ENCODE data around the gene HNF4A.

The HNF4A gene

DNA sequence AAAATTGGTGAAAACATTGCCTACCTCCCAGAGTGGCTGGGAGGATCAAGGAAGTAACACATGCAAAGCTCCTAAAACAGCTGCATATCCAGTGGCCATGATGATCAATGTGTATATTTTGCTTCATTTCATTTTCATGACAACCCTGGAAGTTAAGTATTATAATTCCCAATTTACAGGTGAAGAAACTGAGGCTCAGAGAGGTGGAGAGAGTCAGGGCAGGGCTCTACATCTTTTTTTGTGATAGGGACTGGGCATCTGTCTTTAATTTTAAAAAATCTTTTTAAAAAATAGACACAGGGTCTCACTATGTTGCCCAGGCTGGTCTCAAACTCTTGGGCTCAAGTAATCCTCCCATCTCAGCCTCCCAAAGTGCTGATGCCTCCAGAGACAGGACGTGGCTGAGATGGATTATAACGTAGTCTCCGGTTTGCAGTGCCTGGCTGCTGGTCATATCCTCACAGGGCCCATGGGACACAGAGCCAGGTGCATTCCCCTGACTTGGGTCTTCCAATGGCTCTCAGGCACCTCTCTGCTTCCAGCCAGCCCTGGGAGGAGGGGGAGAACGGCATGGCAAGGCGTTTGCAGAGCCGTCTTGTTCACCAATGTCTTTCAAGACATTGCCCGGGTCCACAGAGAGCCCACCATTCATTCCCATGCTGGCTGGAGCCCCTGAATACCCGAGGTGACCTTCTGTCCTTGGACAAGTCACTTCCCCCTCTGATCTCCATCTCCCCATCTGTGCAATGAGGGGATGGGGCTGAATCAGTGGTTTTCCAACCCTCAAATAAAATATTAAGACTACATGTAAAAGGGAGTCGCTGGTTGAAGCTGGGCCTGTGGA, 38.3 kb downstream of the HNF4A start:
- no peak for DNase-seq

DNA sequence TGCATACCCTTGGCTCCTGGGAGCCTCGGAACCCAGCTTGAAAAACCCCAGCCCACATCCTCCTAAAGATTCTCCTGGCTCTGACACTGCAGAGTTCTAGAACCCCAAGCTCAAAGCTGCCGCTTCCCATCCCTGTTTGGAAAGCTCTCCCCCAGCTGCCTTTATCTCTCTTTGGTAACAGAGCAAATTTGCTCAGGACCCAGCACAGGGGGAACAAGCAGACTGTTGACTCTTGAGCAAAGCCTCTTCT, 38.9 kb downstream of the HNF4A start:
- DNase-seq, result no peak

DNA sequence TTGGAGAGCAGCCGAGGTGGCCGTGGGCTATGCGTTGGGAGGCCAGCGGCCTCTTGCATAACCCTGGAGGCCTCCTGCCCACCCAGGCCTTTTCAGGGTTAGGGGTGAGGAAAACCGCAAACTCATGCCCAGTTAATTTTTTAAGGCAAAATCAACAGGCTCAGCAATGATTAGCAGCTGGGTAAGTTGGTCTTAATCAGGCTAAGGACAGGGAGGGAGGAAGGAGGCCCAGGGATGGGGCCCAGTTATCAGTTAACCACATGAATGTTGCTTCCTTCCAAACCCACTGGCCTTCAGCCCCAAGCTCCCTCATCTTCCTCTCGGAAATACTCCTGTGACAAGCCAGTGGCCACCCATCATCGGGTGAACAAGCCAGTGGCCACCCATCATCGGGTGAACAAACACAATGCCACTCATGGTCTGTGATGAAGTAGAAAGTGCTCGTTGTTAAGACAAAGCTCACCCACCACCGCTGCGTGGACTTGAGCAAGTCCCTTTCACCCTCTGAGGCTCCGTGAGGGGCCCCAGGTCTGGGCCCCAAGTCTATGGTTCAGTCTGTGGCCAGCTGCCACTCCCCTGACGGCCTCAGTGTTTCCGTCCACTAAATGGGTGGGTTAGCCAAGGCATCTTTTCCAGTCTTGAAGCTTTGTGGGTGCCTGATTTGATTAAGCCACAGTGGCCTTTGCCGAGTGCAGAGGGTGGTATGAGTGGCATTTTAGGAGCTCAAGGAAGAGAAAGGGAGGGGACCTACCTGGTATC, 39.4 kb downstream of the HNF4A start:
- no peak for DNase-seq

DNA sequence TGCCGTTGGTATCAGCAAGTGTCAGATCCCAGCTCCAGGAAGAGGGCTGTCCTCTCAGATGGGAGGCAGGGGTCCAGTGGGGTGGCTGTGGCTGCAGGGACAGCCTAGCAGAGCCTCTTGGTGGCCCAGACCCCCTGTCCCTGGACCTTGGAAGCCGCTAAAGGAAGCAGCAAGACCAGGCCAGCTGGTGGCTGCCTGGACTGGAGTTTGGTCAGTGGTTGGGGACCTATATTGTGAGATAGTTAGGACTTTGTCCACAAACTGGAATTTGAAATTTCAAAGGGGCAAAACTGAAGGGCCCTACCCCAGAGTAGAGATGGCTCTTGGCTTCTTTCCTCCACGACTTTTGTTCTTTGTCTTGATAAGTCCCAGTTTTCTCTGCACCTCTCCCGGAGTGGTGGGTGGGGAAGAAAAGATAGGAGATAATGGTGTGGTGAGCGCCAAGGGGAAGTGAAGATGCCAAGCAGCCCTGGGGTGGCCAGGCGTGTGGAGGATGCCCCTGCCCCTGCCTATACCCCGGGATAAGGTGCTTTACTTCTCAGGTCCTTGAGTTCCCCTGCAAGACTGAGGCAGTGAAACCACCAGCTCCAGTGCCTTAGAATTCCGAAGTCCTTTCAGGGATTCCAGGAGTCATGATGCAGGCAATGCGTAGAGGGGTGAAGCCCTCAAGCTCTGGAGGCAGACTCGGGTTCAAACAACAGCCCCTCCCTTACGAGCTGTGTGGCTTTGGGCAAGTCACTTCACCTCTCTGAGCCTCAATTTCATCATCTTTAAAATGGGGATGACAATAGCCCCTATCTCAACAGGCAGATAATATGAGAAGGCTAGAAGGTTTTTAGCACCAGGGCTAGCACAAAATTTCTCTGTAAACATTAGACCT, 40.2 kb downstream of the HNF4A start:
- DNase-seq, result no peak

DNA sequence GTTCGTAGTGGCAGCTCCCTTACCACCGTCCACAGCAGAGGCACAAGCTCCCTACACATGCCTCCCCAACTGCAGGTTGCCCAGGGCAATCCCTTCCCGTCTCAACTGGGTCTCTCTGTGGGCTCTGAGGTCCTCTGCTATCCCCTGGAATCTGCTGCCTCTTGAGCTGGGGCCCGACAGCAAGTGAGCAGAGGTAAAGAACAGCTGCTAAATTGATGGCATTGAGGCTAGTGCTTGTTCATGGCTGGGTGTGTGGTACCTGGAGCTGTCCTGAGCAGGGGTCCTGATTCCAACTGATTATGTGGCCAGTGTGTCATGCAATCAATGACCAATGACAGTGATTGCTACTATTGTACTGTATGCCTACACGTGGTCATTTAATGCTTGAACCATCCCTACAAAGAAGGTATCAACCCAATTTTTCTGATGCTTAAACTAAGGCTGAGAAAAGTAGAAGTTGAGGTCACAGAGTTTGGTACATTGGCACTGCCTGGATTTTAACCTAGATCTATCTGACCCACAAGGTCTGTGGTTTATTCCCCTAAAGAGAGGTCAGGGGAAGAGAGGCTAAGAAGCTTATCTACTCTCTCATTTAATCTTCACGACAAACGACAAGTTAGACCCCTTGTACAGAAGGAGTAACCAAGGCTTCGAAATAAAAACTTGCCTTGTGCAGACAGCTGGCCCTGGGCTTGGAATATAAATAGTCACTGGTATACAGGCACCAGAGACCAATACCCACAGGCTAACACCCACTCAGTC, 41.1 kb downstream of the HNF4A start:
- no peak for DNase-seq

DNA sequence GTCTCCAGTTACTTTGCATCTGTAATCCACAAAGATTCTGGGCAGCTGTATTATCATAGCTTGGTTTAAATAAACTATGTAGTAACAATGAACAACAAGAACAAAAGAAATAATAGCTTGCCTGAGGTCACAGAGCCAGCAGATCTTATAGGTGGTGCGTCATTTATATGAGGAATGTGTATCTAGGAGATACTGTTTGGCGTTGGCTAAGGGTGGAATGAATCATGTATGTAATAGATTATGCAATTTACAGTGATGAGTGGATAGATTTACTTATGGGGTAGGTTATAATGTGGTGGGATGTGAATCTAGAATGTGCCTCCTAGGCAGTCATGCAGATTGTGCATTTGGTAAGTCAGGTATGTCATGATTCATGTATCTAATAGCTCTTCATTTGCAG, 42.8 kb downstream of the HNF4A start:
- no peak for DNase-seq

DNA sequence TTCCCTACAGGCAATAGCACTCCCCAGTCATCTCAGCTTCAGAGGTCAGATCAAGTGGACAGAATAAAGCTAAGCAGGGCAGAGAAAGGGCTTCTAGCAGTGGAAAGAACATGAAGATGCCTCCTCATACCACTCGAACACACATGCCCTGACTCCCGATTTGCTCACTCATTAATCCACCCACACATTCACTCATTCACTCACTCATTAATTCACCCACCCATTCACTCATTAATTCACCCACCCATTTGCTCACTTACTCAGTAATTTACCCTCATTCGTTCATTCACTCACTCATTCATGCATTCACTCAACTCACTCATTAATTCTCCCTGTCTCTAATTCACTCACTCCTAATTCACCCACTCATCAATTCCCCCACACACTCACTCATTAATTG, 43.9 kb downstream of the HNF4A start:
- no peak for DNase-seq

DNA sequence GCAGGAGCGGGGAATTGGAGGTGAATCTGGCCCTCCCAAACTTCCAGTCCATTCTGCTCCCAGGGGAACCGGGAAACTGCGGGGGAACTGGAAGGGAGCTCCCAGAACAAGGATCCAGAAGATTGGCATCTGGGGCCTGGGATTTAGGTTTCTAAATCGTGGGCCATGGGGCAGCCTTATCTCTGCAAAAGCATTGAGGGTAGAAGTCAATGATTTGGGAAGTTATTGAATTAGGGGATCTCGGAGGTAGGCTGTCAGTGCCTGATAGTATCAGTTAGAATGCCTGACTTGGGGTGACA, 45.1 kb downstream of the HNF4A start:
- DNase-seq, result no peak

DNA sequence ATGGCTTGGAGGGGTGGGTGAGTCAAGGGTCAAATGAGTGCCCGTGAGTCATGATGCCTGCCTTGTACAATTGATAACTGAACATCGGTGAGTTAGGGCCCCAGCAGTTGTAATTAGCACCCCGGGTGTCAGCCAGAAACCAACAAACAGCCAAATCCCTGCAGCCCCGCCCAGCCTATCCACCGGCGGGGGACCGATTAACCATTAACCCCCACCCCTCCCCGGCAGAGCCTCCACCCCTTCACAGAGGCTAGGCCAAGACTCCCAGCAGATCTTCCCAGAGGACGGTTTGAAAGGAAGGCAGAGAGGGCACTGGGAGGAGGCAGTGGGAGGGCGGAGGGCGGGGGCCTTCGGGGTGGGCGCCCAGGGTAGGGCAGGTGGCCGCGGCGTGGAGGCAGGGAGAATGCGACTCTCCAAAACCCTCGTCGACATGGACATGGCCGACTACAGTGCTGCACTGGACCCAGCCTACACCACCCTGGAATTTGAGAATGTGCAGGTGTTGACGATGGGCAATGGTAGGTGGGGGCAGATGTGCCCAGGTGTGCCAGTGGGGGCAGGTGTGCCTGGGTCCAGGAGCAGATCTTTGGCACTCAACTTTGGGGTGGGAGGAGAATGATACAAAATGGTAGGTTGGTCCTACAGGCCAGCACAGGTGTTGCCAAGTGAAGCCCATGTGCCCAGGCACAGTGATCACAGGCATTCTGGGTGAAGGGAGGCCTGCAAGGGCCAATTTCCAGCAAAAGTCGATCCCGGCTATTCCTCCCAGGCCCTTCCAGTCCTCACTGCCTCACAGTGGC, 45.7 kb downstream of the HNF4A start:
- DNase-seq, result no peak

DNA sequence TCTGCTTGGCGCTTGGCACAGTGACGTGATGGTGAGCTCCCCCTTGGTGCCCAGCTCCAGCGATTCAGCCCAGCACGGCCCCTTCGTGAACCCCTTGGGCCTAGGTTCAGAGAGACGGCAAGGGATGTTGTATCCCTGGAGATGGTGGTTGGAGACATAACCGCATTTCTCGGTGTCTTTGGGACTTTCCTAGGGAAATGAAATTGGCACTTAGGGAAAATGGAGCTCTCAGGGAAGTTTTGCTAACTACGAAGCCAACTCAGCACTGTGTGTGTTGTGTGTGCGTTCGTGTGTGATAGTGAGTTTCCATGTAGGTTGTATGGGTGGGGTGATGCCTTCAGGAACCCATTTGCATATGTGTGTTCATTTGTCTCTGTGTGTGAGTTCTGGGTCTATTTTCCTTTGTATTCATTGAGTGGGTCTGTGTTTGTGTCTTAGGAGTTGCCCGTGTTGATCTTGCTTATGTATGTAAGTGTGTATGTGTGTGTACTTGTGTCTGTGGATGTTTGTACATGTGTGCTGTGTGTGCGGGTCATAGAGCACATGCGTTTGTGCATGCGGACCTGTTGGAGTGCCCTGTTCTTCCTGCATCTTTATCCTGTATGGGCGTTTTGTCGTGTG, 46.4 kb downstream of the HNF4A start:
- no peak for DNase-seq

DNA sequence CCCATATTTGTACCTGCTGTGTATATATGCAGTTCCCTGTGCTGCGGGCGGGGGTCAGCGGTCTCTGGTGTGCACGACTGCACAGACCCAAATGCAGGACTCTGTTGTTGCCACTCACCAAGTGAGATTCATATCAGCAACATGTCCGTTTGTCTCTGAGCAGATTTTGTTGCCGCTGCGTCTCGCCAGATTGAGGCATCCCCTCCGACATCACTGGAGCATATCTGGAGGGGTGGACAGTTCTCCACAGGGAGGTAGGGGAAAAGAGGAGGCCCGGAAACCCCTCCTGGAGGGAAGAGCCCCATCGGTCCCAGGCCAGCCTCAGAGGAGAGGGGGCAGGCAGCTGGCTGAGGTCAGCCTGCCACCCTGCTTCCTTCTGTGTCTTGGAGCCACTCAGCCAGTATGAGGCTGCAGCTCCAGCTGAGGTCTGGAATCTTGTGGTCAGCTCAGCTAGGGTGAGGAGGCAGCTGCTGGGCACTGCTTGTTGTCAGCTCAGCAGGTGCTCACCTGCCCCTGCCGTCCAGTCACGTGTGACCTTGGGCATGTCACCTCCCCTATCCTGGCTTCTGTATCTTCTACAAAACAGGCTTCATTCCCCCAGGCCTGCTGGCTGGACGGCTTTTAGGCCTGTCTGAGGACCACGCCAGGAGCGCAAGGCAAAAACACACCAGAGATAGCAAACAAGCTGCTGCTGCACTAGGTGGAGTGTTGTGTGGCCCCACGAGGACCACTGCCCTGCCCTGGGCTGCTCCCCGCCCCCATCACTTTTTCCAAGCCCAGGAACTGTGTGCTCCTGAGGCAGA, 47.1 kb downstream of the HNF4A start:
- DNase-seq, result no peak

DNA sequence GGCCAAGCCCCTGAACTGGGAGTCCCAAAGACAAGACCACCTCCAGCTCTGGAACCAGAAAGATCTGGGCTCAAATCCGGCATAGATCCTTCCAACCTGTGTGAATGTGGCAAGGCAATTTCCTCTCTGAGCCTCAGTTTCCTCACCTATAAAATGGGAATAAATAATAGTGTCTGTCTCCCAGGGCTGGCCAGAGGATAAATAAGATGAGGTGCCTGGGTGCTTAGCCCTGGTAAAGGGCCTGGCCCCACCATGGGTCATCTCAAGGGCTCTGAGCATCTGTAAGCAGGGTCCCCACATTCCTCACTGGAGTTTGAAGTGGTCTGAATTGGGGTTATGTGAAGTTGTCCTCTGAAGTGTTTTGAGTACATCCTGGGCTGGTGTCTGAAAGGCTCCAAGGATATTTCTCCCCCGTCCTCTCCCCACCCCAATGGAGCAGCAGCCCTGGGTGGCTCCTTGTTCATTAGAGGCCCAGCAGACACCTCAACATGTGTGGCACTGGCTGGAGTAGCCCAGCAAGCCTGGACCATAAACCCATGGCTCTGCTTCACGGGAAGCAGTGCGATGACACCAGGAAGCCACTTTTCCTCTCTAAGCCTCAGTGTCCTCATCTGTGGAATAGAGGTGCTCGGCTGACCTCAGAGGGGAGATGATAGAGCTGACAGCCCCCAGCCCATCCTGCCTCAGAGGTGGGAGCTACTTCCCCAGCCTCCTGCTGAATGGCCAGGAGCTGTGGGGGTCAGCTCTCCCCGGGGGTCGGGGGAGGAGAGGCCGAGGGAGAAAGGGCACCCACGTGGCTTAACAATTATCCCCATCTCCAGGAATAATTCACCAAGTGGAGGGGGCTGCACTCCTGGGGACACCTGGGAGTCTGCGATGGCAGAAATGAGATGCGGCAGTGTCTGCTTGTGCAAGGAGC, 48.0 kb downstream of the HNF4A start:
- no peak for DNase-seq

DNA sequence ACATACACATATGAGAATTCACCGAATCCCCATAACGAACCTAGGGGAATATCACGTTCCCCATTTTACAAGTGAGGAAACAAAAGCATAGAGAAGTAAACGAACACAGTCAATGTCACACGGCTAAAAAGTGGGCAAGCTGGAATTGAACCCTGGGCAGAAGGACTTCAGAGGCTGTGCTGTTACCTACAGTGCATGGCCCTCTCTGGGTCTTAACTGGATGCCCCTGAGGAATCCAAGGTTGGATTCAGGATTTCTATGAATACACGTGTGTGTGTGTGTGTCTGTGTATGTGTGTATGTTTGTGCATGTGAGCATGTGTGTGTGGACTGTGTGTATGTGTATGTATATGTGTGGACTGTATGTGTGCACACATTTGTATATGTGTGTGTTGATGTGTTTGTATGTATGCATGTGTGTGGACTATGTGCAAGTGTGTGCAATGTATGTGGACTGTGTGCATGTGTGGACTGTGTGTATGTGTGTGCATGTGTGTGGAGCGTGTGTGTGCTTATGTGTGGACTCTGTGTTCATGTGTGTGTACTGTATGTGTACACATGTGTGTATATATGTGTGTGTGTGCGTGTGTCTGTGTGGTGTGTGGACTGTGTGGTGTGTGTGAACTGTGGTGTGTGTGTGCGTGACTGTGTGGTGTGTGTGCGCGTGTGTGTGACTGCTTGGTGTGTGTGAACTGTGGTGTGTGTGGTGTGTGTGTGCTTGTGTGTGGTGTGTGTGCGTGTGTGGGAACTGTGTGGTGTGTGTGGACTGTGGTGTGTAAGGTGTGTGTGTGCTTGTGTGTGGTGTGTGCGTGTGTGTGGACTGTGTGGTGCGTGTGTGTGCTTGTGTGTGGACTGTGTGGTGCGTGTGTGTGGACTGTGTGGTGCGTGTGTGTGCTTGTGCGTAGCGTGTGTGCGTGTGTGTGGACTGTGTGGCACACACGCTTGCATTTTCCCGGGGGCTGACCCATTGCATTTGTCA, 49.0 kb downstream of the HNF4A start:
- DNase-seq, result no peak

DNA sequence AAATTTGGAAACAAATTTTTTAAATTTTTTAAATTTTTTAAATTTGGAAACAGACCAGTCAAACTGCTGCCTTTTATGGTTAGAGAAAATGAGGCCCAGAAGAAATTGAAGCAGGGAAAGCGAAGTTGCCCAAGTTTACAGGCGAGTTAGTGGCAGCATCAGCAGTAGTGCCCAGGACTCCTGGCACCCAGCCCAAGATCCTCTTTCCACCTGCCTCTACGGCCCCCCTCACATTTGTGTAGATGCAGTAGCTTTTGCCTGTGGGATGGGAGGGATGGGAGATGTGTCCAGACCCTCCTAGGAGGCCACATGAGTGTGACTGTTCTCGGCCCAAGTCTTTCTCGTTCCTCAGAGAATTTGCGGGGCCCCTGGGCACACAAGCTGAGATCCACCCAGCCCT, 49.8 kb downstream of the HNF4A start:
- no peak for DNase-seq

DNA sequence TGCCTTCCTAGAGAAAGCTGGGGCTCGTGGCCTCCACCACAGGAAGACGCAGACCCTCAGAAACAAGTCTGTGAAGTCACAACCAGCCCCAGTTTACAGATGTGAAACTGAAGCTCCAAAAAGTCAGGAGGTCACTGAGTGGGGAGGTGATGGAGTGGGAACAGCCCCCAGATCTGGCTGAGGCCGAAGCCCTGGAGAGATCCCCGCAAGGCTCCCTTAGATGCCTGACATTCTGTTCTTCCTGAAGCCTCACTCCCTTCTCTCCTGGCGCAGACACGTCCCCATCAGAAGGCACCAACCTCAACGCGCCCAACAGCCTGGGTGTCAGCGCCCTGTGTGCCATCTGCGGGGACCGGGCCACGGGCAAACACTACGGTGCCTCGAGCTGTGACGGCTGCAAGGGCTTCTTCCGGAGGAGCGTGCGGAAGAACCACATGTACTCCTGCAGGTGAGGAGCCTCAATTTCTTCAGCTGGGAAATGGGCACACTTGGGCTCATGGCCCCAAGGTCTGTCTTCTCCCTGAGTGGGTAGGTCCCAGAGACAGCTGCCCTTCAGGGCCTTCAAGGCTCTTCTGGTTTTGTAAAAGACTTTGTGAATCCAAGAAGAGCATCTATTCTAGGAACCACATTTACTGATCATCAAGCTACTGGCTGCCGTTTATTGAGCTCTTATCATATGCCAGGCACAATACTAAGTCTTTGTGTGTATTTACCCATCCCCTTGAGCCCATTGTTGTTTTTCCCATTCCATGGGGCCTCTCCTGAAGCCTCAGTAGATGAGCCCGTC, 50.5 kb downstream of the HNF4A start:
- DNase-seq, result no peak

DNA sequence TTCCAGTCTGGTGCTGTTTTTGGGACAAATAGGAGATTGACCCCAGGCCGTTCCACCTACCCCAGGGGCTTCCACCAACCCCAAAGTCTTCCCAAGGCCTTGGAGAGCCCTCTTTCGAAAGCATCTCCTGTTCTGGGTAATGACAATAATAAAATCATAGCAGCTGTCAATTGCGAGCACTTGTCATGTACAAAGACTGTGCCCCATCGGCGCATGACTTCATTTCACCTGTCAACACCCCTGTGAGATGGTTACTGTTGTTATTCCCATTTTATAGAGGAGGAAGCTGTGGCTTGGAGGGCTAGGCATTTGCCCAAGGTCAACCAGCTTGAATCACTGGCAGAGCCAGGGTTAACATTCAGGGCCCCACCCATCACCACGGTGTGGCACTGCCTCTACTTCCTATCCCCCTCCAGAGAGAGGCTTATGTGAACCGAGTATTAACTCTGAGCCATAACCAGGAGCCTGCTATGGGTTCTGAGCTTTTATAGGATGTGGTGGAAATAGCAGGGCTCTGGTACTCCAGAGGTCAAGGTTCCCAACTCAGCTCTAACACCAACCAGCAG, 51.2 kb downstream of the HNF4A start:
- no peak for DNase-seq

Measured in activated naive CD4-positive, alpha-beta T cell treated with anti-CD3 and anti-CD28 coated beads, Interleukin-2, amount 50 U/mL, for 16 hours (primary cell).